Ammon's horn (tissue), 1 donor: ENCODE measurements around the gene MRGPRF.

Source experiments
- DNase-seq: peaks from one replicate; pipeline ENCODE4 v3.0.0-alpha.2; 2016; ENCODE audit warnings: low spot score

MRGPRF gene

DNA sequence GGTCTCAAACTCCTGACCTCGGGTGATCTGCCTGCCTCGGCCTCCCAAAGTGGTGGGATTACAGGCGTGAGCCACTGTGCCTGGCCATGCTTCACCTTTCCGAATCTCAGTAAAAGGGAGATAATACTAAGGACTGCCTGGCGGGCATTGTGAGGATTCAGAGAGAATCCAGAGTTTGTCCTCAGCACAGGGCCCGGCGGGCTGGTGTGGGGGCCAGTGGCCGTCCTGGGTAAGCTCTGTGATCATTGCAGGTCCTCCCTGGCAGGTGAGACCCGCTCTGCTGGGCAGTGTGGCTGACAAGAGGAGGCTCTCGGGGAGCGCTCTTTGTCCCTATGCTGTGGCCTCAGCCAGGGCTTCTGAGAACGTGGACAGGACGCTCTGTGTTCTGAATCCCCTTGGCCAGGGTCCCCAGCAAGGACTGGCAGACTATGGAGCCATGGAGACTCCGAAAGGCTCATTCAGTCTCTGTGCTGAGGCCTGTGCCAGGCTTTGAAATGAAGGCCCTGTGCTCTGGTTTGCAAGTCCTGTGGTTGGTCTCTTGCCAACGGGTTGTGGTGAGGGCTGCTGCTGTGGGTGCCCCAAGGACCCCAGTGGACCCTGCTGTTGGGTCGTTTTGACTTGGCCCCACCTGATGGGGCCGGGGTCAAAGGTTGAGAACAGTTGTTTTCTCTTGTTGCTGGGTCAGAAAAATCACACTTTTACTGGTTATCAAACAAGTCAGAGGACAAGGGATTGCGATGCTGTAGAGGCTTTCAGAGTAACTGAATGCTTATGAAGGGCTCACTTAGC is 37.7 kb upstream of the MRGPRF start:
- peak; percentile 51 for DNase-seq

DNA sequence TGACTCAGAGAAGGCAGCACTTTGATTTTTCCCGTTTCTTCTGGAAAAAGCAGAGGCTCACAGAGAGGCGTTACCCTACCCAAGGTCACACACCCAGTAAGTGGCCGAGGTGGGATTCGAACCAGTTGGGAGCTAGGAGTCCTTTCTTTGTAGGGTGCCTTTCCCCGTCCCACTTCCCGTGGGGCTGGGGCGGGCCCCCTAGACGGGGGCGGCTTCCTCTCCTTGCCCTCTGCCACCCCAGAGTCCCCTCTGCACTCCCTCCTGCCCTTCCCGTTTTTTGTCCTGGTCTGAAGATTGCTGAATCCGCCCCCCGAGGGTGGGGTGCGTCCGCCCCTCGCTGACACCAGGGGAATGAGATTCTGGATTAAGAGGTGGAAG is 36.4 kb upstream of the MRGPRF start:
- no peak for DNase-seq

DNA sequence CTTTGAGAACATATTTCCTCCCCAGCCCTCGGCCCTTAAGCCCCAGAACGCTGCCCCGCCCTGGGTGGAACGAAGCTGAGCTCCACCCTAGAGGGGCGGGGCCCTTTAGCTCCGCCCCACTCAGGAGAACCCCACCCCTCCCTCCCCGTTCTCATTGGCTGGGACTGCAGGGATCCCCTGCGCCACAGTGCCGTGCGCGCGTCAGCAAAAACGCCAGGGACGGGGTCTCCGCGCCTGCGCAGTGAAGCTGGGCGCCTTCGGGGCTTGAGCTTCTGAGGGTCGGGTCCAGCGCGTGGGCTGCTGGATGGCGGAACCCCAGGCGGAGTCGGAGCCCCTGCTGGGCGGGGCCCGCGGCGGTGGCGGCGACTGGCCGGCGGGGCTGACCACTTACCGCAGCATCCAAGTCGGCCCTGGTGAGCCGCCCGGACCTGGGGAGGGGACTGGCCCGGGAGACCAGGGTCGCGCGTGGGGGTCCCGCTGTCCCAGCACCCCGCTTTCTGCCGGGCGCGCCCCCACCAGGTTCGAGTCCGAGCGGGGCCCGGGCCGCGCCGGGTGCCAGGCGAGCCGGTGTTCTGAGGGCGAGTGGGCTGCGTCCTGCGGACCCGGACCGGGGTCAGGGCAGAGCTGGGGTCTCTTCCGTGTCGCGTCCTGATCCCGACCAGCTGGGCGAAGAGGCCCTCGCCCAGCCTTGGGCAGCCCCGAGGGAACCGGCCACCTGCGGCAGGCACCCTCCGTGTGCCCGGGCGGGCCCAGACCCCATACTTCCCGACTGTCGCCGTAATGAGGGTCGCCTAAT is 35.8 kb upstream of the MRGPRF start, which contains the start of gene TPCN2:
TPCN2 (plus strand) TSS at position 239 of the 796 bp plus-strand sequence; CDS start at position 305, 66 bp downstream.
- DNase-seq = peak; percentile 97

DNA sequence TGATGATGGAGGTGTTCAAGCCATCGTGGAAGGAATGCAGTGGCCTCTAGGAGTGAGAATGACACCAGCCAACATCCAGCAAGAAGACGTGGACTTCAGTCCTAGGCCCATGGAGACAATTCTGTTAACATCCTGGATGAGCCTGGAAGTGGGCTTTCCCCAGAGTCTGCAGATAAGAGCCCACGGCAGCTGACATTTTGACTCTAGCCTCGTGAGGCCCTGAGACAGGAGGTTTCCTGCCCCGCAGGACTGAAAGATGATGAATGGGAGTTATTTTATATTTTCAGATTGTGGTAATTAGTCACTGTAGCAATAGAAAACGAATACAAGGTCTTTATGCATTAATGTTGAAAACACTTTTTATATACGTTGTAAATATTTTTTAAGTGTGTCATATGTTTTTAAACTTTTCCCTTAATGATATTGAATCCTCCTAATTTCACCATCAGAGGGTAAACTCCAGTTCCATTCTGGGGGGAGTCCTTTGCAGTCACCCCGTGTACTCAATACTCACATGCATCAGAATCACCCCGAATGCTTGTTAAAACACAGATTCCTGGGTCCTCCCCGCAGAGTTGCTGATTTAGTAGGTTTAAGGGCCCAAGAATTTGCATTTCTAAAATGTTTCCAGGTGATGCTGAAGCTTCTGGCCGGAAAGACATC is 35.1 kb upstream of the MRGPRF start:
- no peak for DNase-seq

DNA sequence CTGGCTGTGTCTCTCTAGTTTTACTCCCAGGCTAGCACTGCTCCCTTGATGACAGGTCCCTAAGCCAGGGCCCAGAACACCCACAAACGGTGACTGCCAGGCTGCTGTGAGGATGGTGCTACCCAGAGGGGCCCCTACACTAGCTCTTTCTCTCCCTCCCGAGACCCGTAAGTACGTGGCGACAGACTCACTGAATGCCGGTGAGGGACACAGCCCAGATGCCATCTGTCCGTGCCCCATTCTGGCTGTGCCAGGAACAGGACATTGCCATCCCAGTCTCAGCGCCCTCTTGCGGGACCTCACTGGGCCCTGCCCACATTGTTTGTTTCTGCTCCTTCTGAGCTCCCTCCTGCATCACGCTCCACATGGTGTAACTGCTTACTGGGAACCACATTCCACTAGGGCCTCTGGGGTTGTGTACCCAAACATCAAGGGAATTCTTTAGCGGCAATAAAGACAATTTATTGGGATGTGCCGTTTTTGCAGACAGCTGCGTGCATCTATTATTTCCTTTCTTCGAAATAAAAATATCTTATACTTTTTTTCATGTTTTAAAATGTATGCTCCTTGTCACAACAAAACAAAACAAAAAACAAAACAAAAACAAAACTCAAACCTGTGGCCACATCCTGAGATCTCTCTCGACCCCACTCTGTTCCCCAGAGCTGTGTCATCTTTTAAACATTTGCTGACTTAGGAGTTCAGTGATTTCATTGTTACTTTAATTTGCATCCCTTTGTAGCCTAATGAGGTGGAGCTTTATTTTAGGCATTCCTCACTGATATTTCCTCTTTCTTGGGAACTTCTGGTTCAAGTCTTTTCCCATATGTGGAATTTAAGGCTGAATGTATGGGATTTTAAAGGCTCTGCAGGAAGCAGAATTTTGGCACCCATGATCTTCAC is 31.3 kb upstream of the MRGPRF start:
- DNase-seq = peak; percentile 89

DNA sequence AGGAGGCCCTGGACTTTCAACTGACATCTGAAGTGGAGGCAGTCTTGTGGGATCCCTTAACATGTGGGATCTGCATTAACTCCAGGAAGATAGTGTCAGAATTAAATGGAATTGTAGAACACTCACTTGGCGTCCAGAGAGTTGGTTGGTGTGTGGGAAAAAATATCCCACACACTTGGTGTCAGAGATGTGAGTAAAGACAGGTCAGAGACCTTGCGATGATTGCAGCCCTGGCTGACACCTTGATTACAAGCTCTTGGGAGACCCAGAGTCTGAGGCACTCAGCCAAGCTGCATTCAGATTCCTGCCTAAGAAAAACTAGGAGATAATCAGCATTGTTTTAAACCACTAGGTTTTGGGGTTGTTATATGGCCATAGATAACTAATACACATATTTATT is 28.5 kb upstream of the MRGPRF start:
- no peak for DNase-seq

DNA sequence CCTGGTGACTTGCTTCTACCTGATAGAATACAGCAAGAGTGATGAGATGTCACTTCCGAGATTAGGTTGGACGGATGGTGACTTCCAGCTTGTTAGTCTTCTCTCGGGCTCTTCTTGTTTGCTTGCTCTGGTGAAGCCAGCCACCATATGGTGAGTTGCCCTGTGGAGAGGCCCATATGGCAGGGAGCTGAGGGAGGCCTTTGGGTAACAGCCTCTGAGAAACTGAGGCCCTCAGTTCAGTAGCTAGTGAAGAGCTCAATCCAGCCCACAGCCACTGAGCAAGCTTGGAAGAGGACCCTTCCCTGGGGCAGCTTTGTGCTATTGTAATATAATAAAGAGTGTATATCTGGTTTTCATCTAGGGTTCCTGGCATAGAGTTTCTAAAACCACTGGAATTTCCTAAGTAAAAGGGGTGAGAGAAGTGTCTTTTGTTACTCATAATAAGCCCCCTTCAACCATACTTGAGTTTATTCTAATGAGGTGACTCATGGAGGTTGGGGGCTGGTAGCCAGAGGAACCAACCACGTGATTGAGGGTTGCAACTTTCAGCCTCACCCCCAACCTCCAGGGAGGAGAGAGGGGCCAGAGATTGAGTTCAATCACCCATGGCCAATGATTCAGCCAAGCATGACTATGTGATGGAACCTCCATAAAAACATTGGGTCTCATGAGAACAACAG is 27.7 kb upstream of the MRGPRF start:
- no peak for DNase-seq

DNA sequence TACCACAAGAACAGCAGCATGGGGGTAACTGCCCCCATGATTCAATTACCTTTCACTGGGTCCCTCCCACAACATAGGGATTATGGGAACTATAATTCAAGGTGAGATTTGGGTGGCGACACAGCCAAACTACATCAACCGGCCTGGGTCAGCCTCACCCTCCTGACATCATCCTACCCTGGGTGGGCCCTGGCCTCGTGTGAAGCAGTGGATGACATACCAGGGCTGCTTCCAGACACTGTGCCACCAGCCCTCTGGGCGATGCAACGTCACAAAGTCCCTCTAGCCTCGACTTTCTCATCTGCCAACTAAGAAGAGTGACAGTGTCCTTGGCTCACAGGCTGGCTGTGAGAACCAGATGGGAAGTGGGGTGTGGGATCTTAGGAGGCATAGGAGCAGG is 27.0 kb upstream of the MRGPRF start:
- no peak for DNase-seq

DNA sequence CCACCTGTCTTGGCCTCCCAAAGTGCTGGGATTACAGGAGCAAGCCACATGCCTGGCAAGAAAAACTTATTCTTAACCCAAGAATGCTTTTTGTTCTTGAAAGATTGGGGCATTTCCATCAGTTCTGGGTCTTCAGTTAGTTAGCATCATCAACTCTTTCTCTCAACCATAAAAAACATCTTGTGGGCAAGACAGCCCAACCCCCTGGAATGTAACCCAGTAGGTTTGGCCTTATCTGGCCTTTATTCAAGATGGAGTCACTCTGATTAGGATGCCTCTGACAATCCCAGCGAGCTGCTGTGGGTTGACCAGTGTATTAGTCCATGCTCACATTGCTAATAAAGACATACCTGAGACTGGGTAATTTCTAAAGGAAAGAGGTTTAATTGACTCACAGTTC is 26.5 kb upstream of the MRGPRF start:
- DNase-seq = no peak

DNA sequence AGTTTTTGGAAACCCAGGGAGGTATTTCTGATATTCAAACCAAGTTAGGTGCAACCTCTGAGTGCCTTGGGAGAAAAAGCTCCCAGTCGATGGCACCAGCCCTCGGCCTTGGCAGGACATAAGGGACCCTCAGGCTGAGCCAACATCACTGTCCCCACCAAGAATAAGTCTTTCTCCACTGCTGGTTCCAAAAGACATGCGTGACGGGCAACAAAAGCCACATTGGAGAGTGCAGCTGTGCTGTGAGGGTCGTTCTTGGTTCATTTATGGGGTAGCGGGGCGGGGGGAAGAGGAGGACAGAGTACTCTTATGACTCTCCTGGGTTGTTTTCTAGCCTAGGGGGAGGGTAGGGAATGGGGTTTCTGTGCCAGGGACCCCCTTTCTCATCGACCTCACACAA is 24.5 kb upstream of the MRGPRF start:
- no peak for DNase-seq

DNA sequence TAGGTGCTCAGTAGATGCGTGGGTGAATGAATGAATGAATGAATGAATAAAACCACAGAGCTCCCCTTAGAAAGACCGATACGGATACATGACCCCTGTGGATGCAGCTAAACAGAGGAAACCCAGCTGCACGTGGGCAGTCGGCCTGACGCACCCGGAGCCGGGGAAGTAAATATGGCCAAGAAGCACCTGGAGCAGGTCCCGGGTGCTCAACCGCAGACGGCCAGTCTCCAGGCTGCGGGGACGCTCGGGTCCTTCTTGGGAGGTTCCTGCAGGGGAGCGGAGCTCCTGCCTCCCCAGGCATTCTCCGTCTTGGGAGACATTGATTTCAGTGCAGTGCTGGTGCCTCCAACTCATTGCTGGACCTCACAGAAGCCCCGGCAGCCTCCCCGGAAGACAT is 24.0 kb upstream of the MRGPRF start:
- DNase-seq = no peak

DNA sequence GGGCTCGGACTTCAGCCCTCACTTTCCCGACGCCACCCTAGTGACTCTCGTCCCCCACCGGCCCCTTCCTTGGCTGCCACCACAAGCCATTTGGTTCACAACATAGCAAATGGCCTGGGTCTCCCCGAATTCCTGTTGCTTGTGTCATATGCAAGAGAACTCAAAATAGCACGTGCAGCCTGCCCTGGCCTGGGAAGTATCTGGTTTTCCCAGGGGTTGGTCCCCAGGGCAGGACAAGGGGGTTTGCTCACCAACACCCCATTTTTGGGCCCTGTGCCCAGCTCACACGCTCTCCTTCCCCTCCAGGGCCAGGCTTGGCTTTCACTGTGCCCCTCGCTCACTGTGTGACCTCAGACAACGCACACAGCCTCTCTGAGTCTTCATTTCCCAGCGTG is 22.9 kb upstream of the MRGPRF start:
- no peak for DNase-seq

DNA sequence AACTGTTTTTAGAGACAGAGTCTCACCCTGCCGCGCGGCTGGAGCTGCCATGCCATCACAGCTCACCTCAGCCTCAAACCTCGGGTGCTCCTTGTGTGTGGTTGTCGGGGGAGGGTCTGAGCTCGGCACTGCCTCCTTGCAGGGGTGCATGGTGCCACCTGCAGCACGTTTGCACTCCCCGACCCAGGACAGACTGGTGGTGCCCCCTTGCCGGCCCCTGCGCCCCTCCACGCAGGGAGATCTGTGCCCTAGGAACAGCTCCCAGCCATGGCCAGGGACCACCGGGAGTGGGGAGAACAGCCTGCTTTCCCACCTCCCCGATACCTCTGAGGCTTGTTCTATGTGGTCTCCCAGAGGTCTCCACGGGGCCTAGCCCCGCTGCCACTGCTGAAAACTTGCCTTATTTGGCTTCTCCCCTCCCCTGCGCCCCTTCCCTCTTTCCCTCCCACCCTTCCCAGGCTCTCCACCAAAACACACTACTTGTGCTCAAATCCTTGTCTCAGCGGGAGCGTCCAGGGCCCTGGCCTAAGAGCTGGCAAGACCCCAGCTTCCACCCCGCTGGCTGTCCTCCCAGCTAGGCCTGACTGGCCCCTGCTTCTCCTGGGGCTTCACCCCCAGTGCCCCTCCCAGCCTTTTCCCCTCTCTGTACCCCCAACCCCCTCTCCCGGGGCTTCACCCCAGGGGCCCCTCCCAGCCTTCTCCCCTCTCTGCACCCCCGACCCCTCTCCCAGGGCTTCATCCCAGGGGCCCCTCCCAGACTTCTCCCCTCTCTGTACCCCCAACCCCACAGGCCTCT is 22.3 kb upstream of the MRGPRF start:
- no peak for DNase-seq

DNA sequence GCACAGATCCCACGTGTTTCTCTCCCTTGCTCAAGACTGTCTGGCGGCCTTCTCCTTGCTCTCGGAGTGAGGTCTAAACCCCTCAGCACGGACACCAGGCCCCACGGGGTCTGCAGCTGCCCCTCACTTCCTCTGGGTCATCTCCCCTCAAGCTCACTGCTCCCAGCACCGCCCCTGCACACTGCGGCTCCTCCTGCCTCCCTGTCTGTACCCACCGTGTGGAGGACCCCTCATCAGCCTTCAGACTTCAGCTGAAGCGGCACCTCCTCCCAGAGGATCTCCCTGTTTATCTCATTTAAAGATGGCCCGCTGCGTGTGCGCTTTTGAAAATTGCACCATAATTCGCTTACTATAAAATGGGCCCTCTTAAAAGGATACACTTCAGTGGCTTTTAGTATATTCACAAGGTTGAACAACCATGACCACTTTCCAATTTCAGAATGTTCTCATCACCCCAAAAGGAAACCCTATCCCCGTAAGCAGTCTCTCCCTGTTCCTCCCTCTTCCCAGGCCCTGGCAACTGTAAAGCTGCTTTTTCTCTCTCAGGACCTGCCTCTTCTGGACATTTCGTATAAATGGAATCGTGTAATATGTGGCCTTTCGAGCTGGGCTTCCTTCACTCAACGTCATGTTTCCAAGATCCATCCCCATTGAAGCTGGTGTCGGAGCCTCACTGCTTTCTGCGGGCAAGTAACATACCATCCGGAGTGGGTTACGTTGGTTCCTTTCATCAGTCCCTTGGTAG is 21.2 kb upstream of the MRGPRF start:
- no peak for DNase-seq

DNA sequence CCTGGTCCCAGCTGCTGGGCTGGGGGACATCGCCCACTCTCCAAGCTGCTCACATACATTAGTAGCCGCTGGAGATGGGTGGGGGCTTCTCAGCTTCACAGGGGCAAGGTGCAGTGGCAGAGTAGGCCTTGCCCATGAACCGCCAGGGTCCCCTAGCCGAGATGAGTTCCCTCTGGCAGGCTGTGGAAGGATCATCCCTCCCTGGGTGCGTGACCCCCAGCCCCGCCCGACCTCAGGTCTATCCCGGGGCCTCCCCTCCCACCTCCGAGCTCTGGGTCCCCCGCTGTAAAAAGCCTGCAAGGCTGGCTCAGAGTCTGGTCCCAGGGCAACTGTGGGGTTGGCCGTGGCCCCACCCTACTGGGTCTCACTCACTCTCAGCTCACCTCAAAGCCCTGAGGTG is 20.4 kb upstream of the MRGPRF start:
- DNase-seq = no peak

DNA sequence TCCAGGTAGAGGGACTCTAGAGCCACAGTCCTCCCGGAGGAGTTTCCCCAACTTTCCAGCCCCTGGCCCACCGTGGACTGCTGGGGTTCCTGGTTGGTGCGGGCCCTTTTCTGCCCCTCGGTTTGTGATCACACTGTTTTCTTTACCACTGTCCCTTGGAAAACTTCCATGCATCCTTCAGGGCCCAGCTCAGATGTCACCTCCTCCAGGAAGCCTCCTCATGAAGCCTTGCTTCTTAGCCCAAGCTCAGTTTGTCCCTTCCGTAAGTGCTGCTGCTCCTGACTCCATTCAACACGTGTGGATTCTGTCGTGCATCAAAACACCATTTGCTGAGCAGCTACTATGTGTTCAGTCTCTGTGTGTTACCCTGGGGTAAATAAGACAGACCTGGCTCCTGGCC is 19.8 kb upstream of the MRGPRF start:
- no peak for DNase-seq

DNA sequence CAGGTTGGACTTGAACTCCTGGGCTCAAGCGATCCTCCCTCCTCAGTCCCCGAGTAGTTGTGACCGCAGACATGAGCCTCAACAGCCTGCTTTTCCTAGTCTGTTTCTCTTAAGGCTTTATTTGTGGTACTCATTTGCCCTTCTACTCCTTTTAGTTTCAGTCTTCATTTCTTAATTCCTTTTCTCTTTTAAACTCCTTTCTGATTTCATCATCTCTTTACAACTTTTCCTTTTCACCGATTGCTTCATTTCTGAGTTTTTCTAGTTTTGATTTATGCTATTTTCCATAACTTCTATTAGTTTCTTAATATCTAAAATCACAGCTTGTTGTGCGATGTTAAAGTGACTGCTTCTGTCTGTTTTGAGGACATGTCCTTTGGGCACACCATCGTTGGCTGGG is 17.3 kb upstream of the MRGPRF start:
- no peak for DNase-seq

DNA sequence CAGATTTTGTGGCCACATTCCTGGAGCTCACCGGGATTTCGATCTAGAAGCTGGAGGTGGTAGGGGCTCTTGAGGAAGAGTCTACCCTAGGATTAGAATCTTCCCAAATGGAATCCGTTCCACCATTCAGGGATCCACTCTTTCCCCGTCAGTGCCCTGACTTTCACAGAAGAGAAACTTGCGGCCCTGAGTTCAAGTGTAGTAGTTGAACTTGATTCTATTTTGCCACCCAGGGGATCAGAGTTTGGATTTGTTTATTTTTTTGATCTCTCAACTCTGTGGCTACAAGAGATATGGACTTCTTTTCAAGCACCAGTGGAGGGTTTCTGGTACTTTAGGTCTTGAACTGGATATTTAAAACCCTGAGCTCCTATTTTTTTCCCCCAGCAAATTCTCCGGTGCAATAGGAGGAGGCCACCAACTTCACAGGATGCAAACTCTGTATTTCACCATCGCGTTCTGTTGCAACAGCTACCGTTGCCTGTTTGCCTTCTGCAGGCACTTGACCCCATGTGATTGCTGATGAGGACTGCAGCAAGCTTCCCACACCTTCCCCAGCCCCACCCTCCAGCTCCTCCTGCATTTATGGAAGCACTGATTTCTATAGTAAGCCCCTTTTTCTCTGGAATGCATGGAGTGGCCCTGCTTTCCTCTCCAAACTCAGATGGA is 14.8 kb upstream of the MRGPRF start:
- no peak for DNase-seq

DNA sequence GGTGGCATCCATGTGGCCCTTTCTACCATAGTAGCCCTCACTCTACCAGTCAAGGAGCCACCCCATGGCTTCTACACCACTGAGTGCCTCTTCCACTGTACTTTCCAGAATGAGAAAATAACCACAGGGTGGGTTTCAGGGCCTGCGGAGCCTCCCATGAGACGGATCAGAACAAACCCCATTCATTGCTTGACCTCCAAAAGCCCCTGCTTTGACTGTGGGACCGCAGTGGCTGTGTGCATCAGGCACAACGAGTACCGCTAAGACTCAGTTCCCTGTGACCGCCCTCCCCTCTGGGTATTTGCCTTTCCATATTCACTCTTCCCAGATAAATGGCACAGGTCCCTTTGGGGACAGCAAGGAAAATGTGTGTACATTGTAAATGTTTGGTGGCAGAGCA is 11.5 kb upstream of the MRGPRF start:
- DNase-seq = no peak
